HG03354 (cell line): ENCODE data around the gene IFNG-AS1.
A peak's percentile ranks its signal among the peaks of the same experiment; 100 is the strongest.

Experiments
- ATAC-seq: cut with Tn5 transposase; IDR thresholded peaks from one replicate; pipeline ENCODE4 v1.9.1; 2021; ENCODE audit warnings: mild to moderate bottlenecking; ENCODE audit not compliant: unreplicated experiment, poor library complexity, severe bottlenecking

The IFNG-AS1 gene

DNA sequence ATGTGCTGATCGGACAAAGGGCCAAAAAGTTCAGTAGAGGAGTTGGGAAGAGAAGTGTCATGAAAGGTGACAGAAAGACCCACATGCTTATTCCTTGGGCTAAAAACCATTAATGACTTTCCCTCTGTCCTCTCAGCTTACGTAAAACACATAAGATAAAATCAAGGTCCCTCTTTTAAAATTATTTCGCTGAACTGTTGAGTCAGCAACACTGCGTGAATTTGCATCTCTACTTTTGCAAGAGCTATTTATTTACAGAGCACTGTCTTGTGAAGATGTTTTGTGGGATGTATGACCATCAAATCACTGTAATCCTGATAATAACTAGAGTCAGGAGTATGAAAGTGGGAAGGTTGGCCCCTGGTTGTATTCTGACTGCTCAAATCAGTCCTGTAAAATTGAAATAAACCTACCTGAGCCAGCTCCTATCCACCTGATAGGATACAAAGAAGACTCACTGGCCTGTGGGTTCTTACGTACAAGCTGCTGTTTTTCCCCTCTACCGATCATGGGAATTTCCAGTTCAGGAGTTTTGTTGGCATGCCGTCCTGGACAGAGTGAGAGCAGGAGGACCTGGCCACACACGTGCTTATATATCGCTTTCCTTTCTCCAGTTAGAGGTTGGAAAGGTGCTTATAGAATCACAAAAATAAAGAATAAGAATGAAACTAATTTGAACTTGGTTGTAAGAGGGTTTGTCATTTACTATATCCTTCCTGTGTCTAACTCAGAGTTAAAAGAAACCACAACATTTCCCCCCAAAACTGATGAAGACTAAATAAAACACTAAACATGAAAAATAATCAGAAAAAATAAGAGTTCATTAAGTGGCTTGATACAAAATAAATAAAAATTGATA is 42.9 kb downstream of the IFNG-AS1 start:
- ATAC-seq: no peak

DNA sequence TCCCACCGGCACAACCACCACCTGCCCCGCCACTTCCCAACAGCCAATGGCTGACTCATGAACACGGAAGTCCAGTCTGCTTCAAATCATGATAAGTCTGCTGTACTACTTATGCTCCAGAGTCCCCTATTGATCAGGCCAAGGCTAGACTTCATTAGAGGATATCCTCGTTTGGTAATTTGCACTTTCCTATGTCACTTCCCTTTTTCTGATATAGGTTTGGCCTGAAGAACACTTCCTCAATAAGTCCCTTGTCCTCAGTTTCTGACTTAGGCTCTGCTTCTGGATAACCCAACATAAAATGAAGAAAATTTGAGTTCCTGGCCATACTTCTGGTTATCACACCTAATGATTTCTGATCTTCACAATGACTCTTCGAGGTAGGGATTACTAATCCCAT is 45.3 kb downstream of the IFNG-AS1 start:
- no peak for ATAC-seq

DNA sequence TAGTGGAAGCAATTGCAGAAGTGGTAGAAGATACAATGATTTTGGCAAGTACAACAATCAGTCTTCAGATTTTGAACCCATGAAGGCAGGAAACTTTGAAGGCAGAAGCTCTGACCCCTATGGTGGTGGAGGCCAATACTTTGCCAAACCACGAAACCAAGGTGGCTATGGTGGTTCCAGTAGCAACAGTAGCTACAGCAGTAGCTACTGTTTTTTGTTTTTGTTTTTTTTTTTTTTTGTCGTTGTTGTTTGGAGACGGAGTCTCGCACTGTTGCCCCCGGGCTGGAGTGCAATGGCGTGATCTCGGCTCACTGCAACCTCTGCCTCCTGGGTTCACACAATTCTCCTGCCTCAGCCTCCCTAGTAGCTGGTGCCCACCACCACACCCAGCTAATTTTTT is 47.4 kb downstream of the IFNG-AS1 start:
- no peak for ATAC-seq

DNA sequence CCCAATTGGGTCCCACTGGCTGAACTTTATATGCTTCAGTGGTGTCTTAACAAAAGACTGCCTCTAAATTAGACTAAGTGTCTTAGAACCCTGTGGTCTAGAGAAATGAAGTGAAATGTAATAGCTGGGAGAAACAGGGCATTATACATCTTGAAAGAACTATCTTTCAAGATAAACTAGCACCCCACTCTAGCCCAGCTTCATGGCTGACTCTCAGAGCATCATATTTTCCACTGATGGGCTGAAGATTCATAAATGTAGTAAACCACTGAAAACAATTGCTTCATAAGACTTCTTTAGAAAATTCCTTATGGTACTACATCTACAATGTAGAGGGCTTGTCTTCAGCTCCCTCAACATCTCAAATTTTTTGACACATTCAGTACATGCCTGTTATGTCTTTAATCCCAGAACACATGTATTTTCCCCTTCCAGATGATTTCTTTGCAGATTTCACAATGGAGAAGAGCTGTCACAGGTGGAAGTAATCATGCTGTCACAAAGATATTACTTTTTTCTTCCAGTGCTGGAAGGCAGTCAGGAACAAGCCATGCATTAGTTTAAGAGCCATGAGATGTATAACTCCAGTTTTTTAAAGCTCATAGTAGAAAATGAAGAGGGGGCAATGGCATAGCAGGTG is 48.5 kb downstream of the IFNG-AS1 start:
- ATAC-seq: no peak

DNA sequence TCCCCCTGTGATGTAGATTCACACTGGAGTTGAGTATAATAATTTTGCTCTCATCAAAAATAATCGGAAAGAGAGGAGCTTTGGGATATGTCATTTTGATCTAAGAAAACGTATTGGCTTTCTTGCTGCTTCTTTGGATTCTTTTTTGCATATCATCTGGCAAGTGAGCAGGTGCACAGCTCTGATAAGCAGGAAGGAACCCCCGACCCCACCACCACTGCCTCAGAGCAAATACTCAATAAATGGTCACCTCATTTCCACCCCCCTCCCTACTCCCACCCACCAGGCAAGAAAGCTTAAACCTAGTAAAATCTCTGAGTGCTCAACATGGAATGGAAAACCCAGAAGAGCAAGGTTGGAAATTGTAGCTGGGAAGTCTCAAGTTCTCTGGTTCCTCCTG is 49.4 kb downstream of the IFNG-AS1 start:
- ATAC-seq: no peak

DNA sequence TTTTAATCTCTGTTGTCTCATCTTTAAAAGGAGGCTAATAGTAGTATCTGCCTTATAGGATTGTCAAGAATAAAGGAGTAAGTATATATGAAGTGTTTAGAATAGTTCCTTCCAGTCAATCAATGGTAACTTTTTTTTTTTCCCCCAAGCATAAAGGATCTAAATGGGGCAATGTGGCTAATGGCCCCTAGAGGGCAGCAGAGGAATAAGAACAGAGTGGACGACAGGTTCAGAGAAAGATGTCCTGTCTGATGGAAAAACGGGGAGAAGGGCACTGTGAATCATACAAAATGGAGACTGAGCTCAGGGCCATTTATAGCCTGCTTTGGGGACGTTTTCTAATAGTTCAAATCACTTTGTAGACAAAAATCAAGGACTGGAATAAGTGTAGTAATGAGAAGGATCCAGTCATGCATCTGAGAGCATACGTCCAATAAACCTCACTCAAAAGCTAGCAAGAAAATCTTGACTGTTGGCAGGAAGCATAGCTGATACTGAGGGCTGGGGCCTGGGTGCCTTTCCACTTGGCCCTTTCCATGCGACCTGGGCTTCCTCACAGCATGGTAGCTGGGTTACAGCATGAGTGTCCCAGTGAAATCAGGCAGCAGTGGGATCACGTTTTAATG is 51.3 kb downstream of the IFNG-AS1 start:
- peak; percentile 74 for ATAC-seq

DNA sequence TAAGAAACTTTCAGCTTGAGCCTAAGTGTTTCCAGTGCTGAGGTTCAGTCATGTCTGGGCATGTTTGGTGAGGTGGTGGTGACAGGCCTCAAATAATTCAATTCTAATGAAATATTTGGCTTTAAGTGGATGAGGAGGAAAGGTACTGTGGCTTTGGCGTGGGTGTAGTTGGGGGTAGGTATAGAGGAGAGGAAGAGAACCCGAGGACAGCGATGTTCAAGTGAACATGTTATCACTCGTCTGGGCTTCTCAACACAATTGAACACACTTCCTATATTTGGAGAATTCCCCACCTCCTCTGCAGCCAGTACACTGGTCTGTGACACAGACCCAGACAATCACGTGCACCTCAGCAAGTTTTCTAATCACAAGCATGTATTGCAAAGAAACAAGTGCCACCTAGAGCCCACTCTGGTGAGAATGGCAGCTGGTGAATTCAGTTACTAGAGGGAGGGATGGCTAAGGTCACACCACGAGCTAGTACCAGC is 53.0 kb downstream of the IFNG-AS1 start:
- ATAC-seq: peak; percentile 66

DNA sequence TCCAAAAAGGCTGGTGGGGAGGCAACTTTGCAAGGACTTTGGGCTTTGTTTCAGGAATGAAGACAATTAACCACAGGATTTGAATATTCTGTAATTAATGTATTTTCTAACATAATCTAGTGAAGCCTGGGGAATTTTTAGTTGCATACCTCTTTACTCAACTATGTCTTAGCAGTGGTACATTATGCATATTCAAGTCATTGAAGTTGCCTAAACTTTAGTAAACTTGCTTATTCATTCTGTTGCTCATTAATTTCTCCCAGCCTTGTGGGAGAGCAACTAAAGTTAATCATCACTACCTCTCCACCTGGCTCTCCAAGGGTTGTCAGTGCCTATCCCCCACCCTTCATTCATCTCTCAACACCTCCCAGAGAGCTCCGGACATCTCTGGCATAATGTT is 54.2 kb downstream of the IFNG-AS1 start:
- no peak for ATAC-seq

DNA sequence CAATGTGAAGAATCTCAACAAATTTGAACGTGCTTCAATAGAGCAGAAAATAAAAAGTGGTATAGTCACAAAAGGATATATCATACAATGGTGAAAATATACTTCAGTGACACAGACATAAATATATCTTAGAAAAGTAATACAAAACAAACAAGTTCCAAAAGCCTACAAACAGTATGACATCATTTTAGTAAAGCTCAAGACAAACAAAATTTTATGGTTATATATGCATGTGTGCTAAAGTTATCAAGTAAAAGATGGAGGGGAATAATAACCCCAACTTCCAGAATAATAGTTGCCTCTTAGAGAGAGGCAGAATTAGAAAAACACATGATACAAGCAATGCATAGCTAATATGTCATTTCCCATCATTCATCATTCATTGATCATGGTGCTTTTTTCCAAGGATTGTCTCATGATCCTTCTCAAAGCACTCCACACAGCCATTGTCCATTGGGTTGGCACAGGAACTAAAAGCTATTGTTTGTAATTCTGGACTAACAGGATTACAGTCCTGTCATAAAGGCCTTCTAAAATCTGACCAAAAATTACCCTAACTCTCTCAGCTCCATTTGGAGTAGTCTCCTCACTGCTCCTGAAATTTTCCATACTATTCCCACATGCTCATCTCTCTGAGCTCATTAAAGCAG is 59.5 kb downstream of the IFNG-AS1 start:
- ATAC-seq: no peak

DNA sequence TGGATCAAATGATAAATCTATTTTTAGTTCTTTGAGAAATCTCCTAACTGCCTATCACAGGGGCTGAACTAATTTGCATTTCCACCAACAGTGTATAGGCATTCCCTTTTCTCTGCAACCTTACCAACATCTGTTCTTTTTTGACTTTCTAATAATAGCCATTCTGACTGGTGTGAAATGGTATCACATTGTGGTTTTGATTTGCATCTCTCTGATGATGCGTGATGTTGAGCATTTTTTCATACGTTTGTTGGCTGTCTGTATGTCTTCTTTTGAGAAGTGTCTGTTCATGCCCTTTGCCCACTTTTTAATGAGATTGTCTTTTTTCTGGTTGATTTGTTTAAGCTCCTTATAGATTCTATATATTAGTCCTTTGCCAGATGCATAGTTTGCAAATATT is 67.1 kb downstream of the IFNG-AS1 start:
- peak; percentile 45 for ATAC-seq

DNA sequence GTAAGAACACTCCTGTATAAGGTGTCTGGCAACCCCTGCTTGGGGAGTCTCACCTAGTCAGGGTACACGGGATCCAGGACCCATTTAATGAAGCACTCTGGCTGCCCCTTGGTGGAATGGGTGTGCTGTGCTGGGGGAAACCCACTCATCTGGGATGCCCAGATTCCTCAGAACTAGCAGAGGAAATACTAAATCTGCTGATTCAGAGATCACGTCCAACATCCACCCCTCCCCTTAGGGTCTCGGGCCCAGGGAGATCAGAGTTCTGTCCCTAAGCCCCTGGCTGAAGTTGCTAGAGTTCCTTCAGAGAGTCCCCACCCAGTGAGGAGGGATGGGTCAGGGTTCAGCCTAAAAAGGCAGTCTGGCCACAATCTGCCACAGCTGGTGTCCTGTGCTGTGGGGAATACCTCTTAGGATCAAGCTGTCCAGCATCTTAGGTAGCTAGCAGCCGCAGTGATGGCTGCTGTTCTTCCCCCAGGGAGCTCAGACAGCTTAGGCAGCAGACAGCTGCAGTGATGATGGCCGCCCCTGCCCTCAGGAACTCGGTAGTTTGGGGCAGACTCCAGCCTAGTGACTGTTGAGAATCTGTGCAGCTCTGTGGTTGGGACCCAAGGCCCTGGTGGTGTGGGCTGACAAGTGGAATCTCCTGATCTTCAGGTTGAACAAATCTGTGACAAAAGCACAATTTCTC is 74.8 kb downstream of the IFNG-AS1 start:
- no peak for ATAC-seq

DNA sequence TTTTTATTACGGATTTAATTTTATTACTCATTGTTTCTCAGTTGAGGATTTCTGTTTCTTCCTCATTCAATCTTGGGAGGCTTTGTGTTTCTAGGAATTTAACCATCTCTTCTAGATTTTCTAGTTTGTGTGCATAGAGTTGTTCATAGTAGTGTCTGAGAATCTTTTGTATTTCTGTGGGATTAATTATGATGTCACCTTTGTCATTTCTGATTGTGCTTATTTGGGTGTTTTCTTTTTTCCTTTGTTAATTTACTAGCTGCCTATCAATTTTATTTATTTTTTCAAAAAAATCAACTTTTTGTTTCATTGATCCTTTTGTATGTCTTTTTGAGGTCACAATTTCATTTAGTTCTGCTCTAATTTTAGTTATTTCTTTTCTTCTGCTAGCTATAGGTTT is 75.9 kb downstream of the IFNG-AS1 start:
- ATAC-seq: no peak

DNA sequence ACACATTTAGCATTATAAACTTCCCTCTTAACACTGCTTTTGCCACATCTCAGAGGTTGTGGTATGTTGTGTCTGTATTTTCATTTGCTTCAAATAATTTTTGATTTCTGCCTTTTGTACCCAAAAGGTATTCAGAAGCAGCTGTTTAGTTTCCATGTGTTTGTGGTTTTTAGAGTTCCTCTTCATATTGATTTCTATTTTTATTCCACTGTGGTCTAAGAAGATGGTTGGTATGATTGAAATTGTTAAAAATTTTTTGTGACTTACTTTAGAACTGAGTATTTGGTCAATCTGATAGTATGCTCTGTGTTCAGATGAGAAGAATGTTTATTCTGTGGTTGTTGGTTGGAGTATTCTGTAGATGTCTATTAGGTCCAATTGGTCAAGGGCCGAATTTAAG is 76.4 kb downstream of the IFNG-AS1 start:
- no peak for ATAC-seq

DNA sequence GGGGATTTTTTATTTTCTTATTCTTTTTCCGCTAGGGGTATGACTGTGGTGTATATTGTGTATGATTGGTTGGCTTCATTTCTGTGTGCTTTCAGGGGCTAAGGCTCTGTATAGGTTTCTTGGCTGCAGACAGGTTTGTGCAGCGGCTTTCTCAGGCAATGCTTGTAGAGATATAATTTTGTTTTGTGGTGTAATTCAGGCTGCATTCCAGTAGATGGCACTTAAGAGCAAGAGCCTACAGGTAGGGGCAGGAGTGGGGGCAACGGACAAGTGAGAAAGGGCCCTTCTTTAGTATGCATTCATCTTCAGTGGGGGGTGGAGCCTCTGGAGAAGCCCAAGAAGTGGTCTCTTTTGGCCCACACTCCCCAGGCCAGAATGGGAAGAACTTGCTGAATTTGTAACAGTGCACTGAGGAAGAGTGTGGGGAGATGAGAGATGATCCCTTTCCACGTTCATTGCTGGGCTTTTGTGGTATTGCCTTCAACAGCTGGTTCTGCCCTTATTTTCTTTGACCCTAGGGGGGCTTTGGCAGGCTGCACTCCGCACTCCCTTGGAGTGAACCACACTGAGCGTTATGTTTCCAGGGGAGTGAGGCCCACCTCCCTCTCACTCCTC is 78.6 kb downstream of the IFNG-AS1 start:
- ATAC-seq: no peak

DNA sequence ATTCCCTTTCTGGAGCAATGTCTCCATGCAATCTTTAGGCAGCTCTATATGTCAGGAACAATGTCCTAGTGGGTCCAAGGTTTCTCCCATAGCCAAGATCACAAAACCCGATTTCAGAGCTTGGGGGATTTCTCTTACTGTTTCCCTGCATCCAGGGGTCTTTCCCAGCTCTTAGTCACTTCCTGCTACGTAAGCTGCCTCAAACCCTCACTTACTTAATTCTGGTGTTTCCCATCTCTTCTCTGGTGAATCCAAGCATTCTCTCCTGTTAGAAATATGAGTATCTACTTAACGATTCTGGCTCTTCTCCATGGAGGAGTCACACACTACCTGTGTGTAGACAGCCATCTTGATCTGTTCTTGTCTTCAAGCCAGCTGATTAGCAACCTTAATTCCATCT is 80.0 kb downstream of the IFNG-AS1 start:
- no peak for ATAC-seq
